SK-N-SH treated with all-trans-retinoic acid at 6 μM for 48 hours (cell line): ENCODE measurements around the gene CTDSP1.

Experiments used
- ATAC-seq: fragments of 200-7000 bp; cut with Tn5 transposase; 3 replicates; pipeline ENCODE4 v1.9.1; 2020; ENCODE audit warnings: mild to moderate bottlenecking, moderate library complexity
- ARNTL ChIP-seq: fragments of 450-650 bp; formaldehyde crosslinking; IDR thresholded peaks from 2 replicates; pipeline ENCODE4 v1.5.0; 2020; ENCODE audit warnings: low read depth, mild to moderate bottlenecking, moderate library complexity, borderline replicate concordance
- CSDC2 ChIP-seq: fragments of 250-450 bp; sonication (Bioruptor Pico); IDR thresholded peaks from 2 replicates; pipeline ENCODE4 v1.5.0; 2020; ENCODE audit warnings: mild to moderate bottlenecking, moderate library complexity
- GLIS3 ChIP-seq: fragments of 250-450 bp; sonication (Bioruptor Pico); IDR thresholded peaks from 2 replicates; pipeline ENCODE4 v1.5.0; 2020; ENCODE audit warnings: mild to moderate bottlenecking, moderate library complexity
- ISL1 ChIP-seq: fragments of 250-450 bp; sonication (Bioruptor Pico); IDR thresholded peaks from 2 replicates; pipeline ENCODE4 v2.1.2; 2022; ENCODE audit warnings: mild to moderate bottlenecking, moderate library complexity
- PATZ1 ChIP-seq: fragments of 250-450 bp; sonication (Bioruptor Pico); IDR thresholded peaks from 2 replicates; pipeline ENCODE4 v1.8.0; 2020; ENCODE audit warnings: mild to moderate bottlenecking, moderate library complexity, borderline replicate concordance
- POU6F1 ChIP-seq: fragments of 250-450 bp; sonication (Bioruptor Pico); IDR thresholded peaks from 2 replicates; pipeline ENCODE4 v1.8.0; 2021; ENCODE audit warnings: low read depth, mild to moderate bottlenecking, moderate library complexity, borderline replicate concordance
- SNAI2 ChIP-seq: fragments of 250-450 bp; sonication (Bioruptor Pico); IDR thresholded peaks from 2 replicates; pipeline ENCODE4 v1.5.0; 2020; ENCODE audit warnings: mild to moderate bottlenecking, moderate library complexity
- TSHZ2 ChIP-seq: fragments of 250-450 bp; sonication (Bioruptor Pico); IDR thresholded peaks from 2 replicates; pipeline ENCODE4 v1.5.0; 2020; ENCODE audit warnings: mild to moderate bottlenecking, moderate library complexity
- ZC3H10 ChIP-seq: fragments of 250-450 bp; sonication (Bioruptor Pico); IDR thresholded peaks from 2 replicates; pipeline ENCODE4 v1.5.1; 2021; ENCODE audit warnings: mild to moderate bottlenecking, moderate library complexity
- ZFP3 ChIP-seq: fragments of 250-450 bp; sonication (Bioruptor Pico); IDR thresholded peaks from 2 replicates; pipeline ENCODE4 v1.5.0; 2020; ENCODE audit warnings: mild to moderate bottlenecking, moderate library complexity
- ZFP30 ChIP-seq: fragments of 450-650 bp; formaldehyde crosslinking; IDR thresholded peaks from 2 replicates; pipeline ENCODE4 v1.5.0; 2022; ENCODE audit warnings: mild to moderate bottlenecking, moderate library complexity
- ZNF565 ChIP-seq: fragments of 450-650 bp; formaldehyde crosslinking; conservative IDR thresholded peaks from 2 replicates; pipeline ENCODE4 v1.5.0; 2020; ENCODE audit warnings: low read depth, mild to moderate bottlenecking, moderate library complexity
- ZNF8 ChIP-seq: fragments of 450-650 bp; formaldehyde crosslinking; IDR thresholded peaks from 2 replicates; pipeline ENCODE4 v1.5.0; 2020; ENCODE audit warnings: mild to moderate bottlenecking, moderate library complexity

The CTDSP1 gene

GRCh38 chr2:218427741-218428140, 28.1 kb downstream of the CTDSP1 start:
- TF ChIP-seq POU6F1 (CRISPR knock-in tag) (no peak), SNAI2 (CRISPR knock-in tag) (no peak), ZNF8 (CRISPR knock-in tag) (no peak), ARNTL (no peak), PATZ1 (no peak), ZFP3 (CRISPR knock-in tag) (no peak), ZFP30 (CRISPR knock-in tag) (no peak), TSHZ2 (CRISPR knock-in tag) (no peak)
- ATAC-seq: no peak

- TF ChIP-seq SNAI2 (CRISPR knock-in tag) (no peak), ZNF565 (CRISPR knock-in tag) (no peak), ISL1 (no peak), CSDC2 (CRISPR knock-in tag) (no peak), PATZ1 (no peak)
- no peak for ATAC-seq
Measured at GRCh38 chr2:218428846-218429558, 29.3 kb downstream of the CTDSP1 start.

- 0 out of 3 replicates have a peak, but pooled peaks have one; percentile 37 for ATAC-seq
- no peak for TF ChIP-seq ZFP30 (CRISPR knock-in tag)
- TF ChIP-seq ISL1: no peak
- TF ChIP-seq TSHZ2 (CRISPR knock-in tag): no peak
- TF ChIP-seq GLIS3 (CRISPR knock-in tag): no peak
- no peak for TF ChIP-seq ZC3H10 (CRISPR knock-in tag)
- TF ChIP-seq, all 23 proteins: peak for 0
Measured at GRCh38 chr2:218429911-218430692, 30.4 kb downstream of the CTDSP1 start.

- no peak for ATAC-seq
- TF ChIP-seq ZFP3 (CRISPR knock-in tag): no peak
Measured at GRCh38 chr2:218430721-218431120, 31.1 kb downstream of the CTDSP1 start.
